Measurements from ENCODE around the gene ING5.
"Not testable (repeated sequence)": the region's sequence is repeated elsewhere in the genome, so short reads cannot be mapped to it uniquely, and the experiment has no call there.

Gene ING5

GRCh38 chr2:241742320-241742939 is 40.6 kb downstream of the ING5 start:
- no peak for FAIRE-seq

DNA sequence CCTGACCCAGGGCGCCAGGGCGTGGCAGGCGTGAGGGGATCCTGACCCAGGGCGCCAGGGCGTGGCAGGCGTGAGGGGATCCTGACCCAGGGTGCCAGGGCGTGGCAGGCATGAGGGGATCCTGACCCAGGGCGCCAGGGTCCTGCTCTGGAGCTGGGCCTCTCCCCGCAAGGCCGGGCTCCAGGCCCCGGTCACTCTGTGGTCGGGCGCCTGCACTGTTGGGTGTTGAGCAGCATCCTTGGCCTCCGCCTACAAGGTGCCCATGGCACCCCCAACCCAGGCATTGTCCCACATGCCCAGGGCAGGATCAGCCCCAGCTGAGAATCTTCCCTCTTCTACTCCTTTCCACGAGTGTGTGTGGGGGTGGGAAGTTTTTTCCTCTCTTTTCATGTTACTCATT is 41.2 kb downstream of the ING5 start:
- FAIRE-seq, result not testable (repeated sequence)

- FAIRE-seq, result no peak
Observed at GRCh38 chr2:241743620-241744019, 41.8 kb downstream of the ING5 start.

DNA sequence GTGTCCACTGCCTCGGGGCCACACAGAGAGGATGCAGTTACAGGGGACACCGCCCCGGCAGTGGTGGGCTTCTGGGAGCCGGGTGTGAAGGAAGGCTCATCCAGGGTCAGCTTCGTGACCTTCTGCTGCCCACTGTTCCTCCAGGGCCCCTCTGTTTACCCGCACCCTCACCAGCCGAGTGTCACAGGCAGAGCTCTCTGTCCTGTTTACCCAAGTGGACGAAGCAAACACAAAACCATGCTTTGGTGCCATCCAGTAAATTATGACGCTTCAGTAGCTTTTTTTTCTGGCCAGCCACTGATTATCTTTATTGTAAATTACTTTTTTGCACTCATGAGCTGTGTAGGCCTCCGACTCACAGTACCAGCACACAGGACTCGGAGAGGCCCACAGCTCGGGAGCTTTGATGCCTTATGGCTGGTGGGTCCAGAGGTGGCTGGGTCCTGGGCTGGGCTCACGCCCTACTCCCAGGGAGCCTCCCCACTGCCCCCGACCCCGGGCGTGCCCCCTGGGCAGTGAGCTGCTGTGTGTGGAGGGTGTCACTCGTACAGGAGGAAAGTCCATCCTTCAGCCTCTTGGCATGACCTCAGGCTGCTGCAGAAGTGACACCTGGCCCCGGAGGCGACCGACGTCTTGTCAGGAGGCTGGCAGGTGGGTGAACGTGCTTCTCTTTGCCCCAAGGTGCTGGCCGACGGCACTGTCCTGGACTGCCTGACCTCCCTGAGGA is 42.4 kb downstream of the ING5 start:
- no peak for FAIRE-seq

GRCh38 chr2:241745276-241745675 is 43.4 kb downstream of the ING5 start:
- no peak for FAIRE-seq

GRCh38 chr2:241746084-241746483 is 44.2 kb downstream of the ING5 start:
- FAIRE-seq, result no peak

GRCh38 chr2:241748468-241749256 is 46.8 kb downstream of the ING5 start:
- no peak for FAIRE-seq

- FAIRE-seq, result no peak
Observed at GRCh38 chr2:241750076-241750840, 48.4 kb downstream of the ING5 start.

DNA sequence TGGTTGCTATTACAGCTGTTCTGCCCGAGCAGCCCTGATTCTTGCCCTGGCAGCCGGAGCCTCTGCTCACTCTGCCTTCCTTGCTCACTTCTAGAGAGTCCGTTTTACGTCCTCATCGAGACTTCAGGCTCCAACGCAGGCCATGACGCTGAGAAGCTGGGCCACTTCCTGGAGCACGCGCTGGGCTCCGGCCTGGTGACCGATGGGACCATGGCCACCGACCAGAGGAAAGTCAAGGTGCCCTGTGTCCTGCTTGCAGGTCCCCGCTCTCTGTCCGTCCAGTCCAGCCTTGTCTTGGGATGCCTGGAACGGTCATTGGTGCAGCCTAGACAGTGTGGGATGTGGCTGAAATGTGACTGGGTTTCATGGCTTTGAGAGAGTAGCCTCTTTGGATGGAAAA is 49.3 kb downstream of the ING5 start:
- FAIRE-seq, result no peak

- FAIRE-seq, result no peak
Observed at GRCh38 chr2:241751776-241752175, 49.9 kb downstream of the ING5 start.

DNA sequence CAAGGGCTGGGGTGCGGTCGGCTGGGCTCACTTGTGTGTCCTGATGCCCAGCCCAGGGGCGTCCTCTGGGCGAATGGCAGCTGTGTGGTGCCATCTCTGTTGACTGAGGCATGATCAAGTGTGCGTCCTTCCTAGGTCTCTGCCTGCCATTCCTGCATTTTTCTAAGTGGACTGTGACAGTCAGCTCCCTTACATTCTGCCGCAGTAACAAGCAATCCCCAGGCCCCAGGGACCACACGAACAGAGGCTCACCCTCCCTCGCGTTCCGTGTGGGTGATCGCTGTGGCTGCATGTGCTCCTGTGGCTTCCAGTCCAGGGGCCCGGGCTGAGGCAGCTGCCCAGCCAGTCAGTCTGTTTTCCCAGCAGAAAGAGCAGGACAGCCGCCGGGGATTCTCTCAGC is 50.4 kb downstream of the ING5 start:
- FAIRE-seq, result no peak

DNA sequence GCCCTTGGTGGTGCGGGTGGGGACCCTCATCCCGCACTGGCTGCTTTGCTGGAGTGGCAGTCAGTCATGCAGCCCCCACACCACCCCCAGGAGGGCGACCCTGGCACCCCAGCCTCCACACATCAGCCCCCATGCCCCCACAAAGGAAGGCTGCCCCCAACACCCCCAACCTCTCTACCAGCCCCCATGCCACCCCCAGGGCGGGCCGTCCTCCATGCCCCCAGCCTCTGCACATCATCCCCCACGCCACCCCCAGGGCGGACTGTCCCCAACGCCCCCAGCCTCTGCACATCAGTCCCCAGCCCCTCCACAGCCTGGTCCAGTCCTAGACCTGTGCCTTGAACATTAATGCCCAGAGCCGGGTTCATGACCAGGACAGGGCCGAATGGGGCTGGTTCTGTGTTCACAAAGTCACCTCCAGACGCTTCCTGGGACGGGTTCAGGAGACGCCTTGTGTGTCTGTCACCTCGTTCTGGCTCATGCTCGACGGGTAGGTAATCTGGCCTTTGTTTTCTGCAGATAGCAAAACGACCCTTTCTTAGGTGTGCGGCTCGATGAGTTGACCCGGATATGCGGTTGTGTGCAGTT is 50.9 kb downstream of the ING5 start:
- FAIRE-seq, result no peak

GRCh38 chr2:241753493-241753892 is 51.7 kb downstream of the ING5 start:
- no peak for FAIRE-seq

DNA sequence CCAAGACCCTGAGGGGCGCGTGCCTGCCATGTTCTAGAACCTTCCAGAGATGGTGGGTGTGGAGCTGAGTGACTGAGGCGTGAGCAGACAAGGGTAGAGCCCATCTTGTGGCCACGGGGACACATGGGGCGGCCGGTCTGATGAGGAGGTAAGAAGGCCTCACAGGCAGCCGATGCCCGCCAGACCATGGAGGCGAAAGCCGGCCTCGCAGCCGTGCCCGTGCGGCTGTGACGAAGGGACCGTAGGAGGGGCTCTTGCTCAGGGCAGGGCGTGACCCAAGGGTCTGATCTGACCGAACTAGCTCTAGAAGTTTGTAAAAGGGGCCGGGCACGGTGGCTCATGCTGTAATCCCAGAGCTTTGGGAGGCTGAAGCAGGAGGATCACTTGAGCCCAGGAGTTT is 52.2 kb downstream of the ING5 start:
- FAIRE-seq, result no peak

DNA sequence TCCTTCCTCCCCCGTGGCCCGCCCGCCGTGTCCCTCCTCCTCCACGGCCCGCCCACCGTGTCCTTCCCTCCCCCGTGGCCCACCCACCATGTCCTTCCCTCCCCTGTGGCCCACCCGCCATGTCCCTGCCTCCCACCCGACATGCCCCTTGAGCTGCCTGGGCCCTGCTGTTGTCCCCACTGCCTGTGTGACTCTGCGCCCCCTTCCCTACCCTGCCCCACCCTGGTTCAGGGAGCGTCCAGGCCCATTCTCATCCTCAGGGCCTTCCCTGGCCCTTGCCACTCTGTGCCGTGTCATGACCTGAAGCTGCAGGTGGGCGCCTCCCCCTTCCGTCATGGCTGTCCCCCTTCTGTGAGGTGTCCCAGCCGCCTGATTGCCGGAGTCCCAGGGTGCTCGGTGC is 53.3 kb downstream of the ING5 start:
- no peak for FAIRE-seq

DNA sequence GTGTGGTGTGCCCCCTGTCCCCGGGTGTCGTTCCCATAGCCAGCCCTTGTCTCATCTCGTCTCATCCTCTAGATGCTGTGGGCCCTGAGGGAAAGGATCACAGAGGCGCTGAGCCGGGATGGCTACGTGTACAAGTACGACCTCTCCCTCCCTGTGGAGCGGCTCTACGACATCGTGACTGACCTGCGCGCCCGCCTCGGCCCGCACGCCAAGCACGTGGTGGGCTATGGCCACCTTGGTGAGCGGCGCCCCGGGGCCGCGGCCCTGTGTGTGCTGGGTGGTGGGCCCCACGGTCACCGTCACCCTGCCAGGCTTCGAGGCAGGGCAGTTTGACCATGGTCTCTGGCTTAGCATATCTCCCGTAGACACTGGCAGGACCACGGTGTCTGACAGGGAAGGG is 53.9 kb downstream of the ING5 start:
- no peak for FAIRE-seq

DNA sequence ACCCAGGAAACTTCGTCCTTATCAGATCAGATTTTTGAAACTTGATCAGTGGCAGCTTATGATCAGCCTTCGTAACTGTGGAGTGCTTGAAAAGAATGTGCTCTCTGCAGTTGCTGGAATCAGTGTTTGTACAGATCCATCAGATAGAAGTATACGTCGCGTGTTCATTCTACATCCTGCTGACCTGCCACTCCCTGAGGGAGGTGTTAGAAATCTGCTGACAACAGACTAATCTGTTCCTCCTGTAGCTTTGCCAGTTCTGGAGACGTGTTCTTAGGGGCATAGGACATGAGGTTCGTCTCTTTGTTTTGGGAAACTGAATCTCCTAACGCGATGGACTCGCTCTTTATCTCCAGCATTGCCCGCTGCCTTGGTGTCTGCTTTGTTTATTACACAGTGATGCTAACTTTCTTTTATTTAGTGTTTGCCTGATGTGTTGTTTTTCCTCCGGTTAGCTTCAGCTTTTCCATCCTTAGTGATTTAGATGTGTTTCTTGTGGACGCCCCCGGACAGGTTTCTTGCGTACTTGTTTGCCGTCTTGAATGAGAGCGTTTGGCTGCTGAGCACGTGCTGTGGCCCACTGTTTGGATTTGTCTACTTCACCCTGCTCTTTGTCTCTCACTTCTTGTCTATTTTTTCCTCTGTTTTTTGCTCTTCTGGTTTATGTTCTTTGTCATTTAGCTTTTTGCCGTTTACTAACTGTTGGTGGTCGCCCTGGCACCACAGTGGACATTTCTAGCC is 57.4 kb downstream of the ING5 start:
- FAIRE-seq, result no peak

- FAIRE-seq, result not testable (repeated sequence)
Observed at GRCh38 chr2:241759893-241760292, 58.1 kb downstream of the ING5 start.

DNA sequence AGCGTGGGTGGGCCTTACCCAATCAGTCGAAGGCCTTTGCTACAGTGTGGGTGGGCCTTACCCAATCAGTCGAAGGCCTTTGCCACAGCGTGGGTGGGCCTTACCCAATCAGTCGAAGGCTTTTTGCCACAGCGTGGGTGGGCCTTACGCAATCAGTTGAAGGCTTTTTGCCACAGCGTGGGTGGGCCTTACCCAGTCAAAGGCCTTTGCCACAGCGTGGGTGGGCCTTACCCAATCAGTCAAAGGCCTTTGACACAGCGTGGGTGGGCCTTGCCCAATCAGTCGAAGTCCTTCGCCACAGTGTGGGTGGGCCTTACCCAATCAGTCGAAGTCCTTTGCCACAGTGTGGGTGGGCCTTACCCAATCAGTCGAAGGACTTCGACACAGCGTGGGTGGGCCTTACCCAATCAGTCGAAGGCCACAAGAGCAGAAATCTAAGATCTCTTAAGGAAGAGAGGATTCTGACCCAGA is 58.5 kb downstream of the ING5 start:
- no peak for FAIRE-seq

DNA sequence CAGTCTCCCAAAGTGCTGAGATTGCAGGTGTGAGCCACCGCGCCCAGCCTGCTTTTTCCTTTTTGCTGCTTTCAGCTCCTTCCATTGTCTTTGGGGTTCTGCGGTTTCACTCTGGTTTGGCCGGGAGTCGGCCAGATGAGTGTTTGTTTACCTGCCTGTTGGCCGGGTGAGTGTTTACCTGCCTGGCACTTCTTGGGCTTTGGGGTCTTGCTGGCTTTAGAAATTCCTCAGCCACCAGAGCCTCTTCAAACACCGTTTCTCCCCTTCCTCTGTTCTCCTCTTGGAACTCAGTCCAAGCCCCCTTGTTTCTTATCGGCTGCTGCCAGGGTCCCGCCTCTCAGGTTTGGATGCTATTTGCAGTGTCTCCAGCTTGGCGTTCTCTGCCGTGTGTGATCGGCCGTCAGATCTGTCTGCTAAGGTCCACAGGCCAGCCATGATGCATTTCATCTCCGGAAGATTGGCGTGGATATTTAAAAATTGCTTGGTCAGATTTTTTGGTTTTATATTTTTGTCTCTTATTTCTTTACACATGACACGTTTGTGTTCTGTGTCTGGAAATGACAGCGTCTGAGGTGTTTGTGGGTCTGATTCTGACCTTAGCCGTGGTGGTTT is 60.6 kb downstream of the ING5 start:
- FAIRE-seq, result no peak

DNA sequence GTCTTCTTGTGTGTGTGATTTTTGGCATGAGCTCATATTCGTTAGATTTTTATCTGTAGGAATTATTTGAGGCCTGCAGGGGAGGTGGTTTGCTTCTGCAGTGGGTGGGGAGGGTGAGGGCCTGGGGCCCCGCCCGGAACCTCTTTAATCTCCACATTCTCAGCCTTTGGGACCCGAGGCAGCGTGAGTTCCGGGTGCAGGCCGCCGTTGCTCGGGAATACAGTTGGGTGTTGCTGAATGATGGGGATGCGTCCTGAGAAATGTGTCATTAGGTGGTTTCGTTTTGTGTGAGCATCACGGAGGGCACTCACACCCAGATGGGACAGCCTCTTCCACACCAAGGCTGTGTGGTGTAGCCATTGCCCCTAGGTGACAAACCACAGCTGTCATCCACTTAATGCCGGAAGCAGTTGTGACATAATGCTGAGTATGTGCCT is 61.1 kb downstream of the ING5 start:
- FAIRE-seq, result no peak

Data from A204.1 (cell line).